Measurements from ENCODE around the gene CLBA1.
A peak's percentile ranks its signal among the peaks of the same experiment; 100 is the strongest.

CLBA1 gene

DNA sequence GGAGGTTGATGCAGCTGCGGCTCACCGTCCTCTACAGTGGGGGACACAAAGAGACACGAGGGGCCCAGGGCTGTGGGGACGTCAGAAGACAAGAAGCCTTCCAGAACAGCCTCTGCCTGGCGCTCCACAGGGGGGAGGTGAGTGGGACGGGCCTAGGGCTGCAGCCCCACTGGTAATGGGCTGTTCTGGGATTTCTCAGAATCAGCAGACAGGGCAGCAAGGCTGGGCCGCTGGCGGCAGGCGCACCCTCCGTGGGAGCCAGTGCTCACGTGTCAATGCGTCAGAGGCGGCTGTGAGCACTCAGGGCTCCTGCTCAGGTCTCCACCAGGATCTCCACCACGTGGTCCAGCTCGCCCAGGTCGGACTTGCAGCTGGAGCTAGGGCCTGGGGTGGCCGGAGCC lies 25.3 kb downstream of the CLBA1 start:
- TF ChIP-seq, protein P1, sequence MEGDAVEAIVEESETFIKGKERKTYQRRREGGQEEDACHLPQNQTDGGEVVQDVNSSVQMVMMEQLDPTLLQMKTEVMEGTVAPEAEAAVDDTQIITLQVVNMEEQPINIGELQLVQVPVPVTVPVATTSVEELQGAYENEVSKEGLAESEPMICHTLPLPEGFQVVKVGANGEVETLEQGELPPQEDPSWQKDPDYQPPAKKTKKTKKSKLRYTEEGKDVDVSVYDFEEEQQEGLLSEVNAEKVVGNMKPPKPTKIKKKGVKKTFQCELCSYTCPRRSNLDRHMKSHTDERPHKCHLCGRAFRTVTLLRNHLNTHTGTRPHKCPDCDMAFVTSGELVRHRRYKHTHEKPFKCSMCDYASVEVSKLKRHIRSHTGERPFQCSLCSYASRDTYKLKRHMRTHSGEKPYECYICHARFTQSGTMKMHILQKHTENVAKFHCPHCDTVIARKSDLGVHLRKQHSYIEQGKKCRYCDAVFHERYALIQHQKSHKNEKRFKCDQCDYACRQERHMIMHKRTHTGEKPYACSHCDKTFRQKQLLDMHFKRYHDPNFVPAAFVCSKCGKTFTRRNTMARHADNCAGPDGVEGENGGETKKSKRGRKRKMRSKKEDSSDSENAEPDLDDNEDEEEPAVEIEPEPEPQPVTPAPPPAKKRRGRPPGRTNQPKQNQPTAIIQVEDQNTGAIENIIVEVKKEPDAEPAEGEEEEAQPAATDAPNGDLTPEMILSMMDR (IDR thresholded peaks at IDR 0.05; ENCODE audit: borderline replicate concordance, insufficient read depth, low read depth, low read length): no peak
- H3K4me3 ChIP-seq (ENCODE audit: low read depth, low read length): no peak overlapping the region

DNA sequence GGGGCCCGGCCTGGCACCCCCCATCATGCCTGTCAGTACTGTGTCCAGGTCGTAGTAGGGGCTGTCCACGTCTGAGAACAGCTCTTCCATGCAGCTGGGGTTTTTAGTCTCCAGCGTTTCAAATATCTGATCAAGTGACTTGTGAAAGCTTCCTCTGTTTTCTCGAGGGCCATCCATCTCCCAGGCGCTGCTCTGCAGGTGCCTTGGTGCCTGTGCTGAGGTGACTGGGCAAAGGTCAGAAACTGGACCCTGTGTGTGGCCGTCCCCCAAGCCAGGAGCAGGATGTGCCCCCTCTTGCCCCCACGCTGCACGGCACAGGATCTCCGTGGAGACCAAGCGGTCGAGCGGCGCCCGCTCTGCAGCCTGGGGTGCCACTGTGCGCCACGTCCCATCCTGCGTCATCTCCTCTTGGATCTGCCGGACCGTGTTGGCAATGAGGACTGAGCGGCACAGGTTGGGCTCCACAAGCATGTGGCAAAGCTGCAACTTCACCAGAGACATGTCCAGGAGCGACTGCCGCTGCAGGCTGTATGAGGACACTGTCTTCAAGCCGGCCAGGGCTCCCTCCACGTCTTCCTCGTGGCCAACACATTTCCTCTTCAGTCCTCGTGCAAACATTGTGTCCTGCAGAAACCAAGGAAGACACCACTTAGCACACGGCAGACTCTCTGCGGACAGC lies 25.9 kb downstream of the CLBA1 start:
- TF ChIP-seq, protein P1 (IDR thresholded peaks at IDR 0.05; ENCODE audit: borderline replicate concordance, insufficient read depth, low read depth, low read length): no peak

DNA sequence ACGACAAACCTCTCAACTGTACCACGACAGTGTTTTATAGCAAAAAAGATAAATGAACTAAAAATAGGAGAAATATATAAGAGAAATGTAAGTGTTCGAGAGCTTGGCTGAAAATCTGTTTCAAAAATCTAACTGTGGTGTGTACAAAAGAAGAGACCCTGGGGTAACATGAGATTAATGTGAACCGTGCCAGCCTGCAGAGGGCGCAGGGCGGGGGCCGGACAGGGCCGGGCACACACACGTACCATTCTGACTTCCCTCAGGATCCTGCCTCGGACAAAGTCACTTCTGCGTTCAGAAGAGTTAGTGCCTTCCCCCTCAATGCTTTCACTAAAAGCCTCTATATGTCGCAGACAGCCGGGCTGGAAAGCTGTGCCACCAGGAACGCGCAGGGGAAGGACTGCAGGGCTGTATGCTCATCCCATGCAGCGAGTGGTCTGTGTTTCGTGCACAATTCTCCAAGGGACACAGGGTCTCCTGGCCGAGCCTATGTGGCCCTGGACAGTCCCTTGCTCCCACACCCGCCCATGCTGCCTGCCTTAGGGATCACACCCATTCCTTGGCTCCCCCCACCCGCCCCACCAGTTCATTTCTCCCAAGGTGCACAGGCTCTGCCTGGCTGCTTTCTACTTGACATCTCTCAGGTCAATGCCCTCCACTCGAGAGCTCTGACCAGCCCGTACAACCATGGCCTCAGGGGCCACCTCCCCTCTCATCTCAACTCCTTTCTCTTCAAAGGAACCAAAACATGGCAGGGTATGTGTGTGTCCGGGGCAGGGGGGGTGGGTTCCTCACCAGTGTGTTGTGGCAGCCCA lies 26.8 kb downstream of the CLBA1 start:
- no peak overlapping the region for H3K4me3 ChIP-seq (ENCODE audit: low read depth, low read length)
- TF ChIP-seq, protein P1 (IDR thresholded peaks at IDR 0.05; ENCODE audit: borderline replicate concordance, insufficient read depth, low read depth, low read length): peak; percentile 35

More for the DNA sequence above, 25.9 kb downstream of the CLBA1 start:
- no peak overlapping the region for H3K4me3 ChIP-seq (ENCODE audit: low read depth, low read length)

DNA sequence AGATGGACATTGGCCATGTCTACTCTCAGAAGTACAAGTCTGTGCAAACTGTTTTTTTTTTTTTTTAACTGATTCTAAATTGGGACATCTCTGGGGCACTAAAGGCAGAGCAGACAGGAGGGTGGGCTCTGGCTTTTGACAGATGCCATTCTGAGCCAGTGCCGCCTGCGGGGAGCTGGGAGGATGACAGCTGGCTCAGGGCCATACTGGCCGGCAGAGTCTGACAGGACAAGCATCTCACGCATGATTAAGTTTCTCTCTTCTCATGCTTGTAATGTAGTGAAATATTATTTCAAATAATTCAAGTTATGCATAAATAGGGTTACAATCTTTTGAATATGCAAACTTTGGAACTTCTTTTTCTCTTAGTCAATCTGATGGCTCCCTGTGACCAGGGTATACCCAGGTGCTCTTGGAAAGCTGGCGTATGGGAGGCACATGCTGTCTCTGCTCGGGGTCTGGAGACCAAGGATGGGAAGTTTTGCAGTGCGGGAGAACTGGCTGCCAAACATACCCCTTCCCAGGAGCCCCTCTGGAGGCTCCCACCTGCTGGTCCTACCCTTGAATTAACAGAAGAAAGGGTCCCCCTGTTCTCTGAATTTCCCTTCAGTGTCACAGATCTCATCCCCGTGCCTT lies 27.7 kb downstream of the CLBA1 start:
- TF ChIP-seq, protein P1 (IDR thresholded peaks at IDR 0.05; ENCODE audit: borderline replicate concordance, insufficient read depth, low read depth, low read length): no peak

DNA sequence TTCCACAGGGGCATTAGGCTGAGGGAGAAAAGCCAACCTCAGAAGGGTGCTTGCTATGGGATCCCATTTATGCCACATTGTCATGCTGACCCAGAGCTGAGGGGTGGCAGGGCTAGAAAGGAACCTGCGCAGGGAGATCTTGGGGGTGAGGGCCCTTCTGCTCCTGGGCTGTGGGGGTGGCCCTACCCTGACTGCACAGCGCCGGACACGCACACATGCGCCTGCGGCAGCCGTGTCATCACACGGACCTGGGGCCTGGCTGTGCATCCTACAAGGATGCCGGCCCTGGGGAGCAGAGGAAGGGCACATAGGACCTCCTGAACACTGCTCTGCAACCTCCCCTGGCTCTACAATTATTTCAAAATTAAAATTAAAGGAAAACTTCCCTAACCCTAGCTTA lies 28.4 kb downstream of the CLBA1 start:
- TF ChIP-seq, protein P1 (IDR thresholded peaks at IDR 0.05; ENCODE audit: borderline replicate concordance, insufficient read depth, low read depth, low read length): no peak

More for the DNA sequence above, 27.7 kb downstream of the CLBA1 start:
- H3K4me3 ChIP-seq (ENCODE audit: low read depth, low read length): no peak overlapping the region

DNA sequence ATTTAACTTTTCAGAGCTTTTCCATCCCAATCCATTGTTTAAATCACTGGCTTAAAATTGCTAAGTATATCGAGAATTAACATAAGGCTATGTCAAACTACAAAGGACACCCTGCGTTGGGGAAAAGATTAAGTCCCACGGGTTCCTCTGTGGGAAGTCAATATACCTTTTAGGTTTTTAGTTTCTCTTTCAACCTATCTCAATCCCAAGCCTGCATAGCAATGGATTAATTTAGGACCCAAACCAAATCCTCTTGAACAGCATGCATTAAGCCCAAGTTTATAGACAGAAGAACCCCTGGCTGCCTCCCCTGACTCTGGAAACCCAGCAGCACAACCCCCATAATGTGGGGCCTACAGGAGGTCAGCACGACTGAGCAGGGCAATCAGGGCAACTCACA lies 29.0 kb downstream of the CLBA1 start:
- H3K4me3 ChIP-seq (ENCODE audit: low read depth, low read length): no peak overlapping the region
- TF ChIP-seq, protein P1 (IDR thresholded peaks at IDR 0.05; ENCODE audit: borderline replicate concordance, insufficient read depth, low read depth, low read length): no peak

More for the DNA sequence above, 28.4 kb downstream of the CLBA1 start:
- no peak overlapping the region for H3K4me3 ChIP-seq (ENCODE audit: low read depth, low read length)

All from GM12875 (cell line).